ENCODE data around the gene MRPL52.

MRPL52 gene

DNA sequence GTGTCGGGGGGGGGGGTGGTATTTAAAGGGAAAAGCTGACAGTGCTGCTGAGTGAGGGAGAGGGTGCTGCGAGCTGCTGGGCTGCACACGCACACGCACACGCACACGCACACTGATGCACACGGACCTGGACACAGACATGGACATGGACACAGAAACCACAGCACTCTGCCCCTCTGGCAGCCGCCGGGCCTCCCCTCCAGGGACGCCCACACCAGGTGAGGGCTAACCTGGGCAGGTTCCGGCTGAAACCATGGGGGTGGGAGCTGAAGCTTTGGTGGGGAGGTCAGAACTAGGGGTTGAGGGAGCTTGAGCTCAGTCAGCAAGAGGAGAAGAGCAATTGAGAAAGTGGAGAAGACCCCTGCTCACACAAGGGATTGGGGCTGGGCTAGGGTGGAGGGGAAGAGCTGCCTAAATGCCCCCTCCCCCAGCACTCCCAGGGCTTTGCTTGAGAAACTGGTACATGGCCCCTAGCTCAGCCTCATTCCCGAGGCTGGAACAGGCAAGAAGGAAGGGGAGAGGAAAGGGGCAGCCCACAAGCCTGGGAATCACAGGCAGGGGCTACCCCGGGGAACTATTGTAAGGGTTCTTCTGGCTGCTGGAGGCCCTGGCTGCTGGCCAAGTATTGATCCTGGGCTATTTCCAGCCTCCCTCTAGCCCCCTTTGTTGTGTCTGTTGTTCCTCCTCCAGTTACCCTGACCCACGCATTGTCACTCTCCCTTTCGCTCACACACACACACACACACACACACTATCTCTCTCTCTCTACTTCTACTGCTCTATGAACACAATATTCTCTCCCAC is 53.7 kb downstream of the MRPL52 start, which contains the start of gene REM2:
REM2 (plus strand) TSS at position 50 of the 804 bp plus-strand sequence; CDS start at position 116, 66 bp downstream.
- no peak within 1 kb of the TSS for H3K27ac ChIP-seq
- TF ChIP-seq, protein P1, sequence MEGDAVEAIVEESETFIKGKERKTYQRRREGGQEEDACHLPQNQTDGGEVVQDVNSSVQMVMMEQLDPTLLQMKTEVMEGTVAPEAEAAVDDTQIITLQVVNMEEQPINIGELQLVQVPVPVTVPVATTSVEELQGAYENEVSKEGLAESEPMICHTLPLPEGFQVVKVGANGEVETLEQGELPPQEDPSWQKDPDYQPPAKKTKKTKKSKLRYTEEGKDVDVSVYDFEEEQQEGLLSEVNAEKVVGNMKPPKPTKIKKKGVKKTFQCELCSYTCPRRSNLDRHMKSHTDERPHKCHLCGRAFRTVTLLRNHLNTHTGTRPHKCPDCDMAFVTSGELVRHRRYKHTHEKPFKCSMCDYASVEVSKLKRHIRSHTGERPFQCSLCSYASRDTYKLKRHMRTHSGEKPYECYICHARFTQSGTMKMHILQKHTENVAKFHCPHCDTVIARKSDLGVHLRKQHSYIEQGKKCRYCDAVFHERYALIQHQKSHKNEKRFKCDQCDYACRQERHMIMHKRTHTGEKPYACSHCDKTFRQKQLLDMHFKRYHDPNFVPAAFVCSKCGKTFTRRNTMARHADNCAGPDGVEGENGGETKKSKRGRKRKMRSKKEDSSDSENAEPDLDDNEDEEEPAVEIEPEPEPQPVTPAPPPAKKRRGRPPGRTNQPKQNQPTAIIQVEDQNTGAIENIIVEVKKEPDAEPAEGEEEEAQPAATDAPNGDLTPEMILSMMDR (conservative IDR thresholded peaks at IDR 0.05): no peak
- TF ChIP-seq ZFX (IDR thresholded peaks at IDR 0.05): no peak

DNA sequence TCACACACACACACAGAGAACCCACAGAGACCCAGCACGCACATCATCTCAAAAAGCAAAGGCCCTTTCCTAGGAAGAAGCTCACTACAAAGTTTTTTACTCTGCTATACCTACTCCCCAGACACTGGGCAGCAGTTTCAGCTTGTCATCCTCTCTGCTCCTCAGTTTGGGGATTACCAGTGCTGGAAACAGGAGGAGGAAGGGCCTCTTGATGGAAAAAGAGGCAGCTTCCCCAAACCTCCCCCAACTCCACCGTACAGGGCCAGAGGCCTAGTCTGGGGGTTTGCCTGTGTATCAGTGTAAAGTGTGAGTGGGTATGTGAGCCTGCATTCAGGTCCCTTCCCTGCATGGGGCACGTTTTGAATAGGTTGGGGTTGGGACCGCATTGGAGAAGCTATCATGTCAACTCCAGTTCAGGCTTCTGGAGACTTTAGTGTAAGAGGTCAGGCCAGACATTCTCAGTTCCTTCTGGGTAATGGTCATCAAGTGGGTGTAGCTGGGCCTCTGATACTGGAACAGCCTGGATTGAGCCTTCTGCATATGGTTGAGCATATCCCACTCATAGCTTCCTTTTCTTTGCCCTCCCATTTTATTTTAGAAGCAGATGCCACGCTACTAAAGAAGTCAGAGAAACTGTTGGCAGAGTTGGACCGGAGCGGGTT is 54.5 kb downstream of the MRPL52 start:
- H3K27ac ChIP-seq: no peak overlapping the region

More for the DNA sequence above, 54.5 kb downstream of the MRPL52 start:
- no peak for TF ChIP-seq ZFX (IDR thresholded peaks at IDR 0.05)
- TF ChIP-seq, protein P1 (conservative IDR thresholded peaks at IDR 0.05): no peak
